GM12873 (cell line): ENCODE results near the gene MRPL48.

Experiments used
- CTCF ChIP-seq: IDR thresholded peaks from 2 replicates; pipeline ENCODE4 v1.5.1; 2012; ENCODE audit warnings: low read depth, mild to moderate bottlenecking, moderate library complexity, low read length, control low read depth; ENCODE audit not compliant: insufficient read depth; ENCODE audit errors: missing control alignments

The MRPL48 gene

GRCh38 chr11:73797457-73797856 is 9.8 kb downstream of the MRPL48 start:
- TF ChIP-seq CTCF, result no peak

GRCh38 chr11:73800276-73800806 is 12.7 kb downstream of the MRPL48 start:
- TF ChIP-seq CTCF, result no peak

- TF ChIP-seq CTCF, result no peak
Observed at GRCh38 chr11:73801136-73801535, 13.5 kb downstream of the MRPL48 start.

GRCh38 chr11:73804712-73805111 is 17.0 kb downstream of the MRPL48 start:
- TF ChIP-seq CTCF, result no peak

GRCh38 chr11:73808052-73808451 is 20.4 kb downstream of the MRPL48 start:
- no peak for TF ChIP-seq CTCF

GRCh38 chr11:73810637-73811036 is 23.0 kb downstream of the MRPL48 start:
- TF ChIP-seq CTCF, result no peak

- TF ChIP-seq CTCF, result no peak
Observed at GRCh38 chr11:73812234-73812633, 24.6 kb downstream of the MRPL48 start.
